ENCODE data around the gene ANKRD33B.
"Not testable (repeated sequence)": the region's sequence is repeated elsewhere in the genome, so short reads cannot be mapped to it uniquely, and the experiment has no call there.

ANKRD33B gene

DNA sequence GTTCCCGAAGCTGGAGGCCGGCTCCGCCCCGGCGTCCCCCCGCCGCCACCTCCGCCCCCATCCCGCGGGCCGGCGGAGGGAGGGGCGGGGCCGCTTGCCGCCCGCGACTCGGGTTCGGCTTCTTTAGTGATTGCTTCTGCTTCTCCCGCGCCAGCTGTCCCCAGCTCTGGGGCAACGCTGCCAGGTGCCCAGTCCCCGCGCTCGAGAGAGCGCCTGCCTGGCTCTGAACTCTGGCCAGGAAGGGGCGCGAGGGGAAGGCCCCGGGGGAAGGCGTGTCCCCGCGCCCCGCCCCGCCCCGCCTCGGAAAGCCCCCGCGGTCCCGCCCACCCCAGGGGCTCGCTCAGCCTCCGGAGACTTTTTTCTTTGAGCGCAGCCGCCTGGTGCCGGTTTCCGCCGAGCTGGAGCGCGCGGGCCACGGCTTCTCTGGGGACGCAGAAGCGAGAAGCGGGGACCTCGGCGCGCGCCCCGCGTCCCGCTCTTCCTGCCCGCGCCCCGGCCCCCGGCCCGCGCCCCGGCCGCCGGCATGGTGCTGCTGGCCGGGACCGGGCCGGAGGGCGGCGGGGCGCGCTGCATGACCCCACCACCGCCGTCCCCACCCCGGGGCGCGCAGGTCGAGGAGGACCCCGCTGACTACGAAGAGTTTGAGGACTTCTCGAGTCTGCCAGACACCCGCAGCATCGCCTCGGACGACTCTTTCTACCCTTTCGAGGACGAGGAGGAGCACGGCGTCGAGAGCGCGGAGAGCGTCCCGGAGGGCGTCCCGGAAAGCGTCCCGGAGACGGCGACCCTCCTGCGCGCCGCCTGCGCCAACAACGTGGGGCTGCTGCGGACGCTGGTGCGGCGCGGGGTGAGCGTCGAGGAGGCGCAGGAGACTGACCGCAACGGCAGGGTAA, at the start of gene ANKRD33B:
Gene ANKRD33B (plus strand): TSS at position 126 of the 893 bp plus-strand sequence. CDS start 398 bp downstream, at position 524.
- TF ChIP-seq, protein P1, sequence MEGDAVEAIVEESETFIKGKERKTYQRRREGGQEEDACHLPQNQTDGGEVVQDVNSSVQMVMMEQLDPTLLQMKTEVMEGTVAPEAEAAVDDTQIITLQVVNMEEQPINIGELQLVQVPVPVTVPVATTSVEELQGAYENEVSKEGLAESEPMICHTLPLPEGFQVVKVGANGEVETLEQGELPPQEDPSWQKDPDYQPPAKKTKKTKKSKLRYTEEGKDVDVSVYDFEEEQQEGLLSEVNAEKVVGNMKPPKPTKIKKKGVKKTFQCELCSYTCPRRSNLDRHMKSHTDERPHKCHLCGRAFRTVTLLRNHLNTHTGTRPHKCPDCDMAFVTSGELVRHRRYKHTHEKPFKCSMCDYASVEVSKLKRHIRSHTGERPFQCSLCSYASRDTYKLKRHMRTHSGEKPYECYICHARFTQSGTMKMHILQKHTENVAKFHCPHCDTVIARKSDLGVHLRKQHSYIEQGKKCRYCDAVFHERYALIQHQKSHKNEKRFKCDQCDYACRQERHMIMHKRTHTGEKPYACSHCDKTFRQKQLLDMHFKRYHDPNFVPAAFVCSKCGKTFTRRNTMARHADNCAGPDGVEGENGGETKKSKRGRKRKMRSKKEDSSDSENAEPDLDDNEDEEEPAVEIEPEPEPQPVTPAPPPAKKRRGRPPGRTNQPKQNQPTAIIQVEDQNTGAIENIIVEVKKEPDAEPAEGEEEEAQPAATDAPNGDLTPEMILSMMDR (IDR thresholded peaks at IDR 0.05; ENCODE audit: insufficient read depth, low read depth, low read length, missing control alignments), result no peak
- H3K4me3 ChIP-seq (ENCODE audit: low read depth, low read length), result peak within 1 kb of the TSS; percentile 89
- DNase-seq (ENCODE audit: low read depth), result peak; percentile 92

DNA sequence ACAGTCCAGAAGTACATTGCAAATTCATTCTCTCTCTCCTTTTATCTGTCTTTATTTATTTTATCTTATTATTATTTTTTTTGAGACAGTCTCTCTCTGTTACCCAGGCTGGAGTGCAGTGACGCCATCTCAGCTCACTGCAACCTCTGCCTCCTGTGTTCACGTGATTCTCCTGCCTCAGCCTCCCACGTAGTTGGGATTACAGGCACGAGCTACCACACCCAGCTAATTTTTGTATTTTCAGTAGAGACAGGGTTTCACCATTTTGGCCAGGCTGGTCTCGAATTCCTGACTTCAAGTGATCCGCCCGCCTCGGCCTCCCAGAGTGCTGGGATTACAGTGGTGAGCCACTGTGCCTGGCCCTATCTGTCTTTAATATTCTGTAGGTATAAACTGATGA, 49.3 kb upstream of the ANKRD33B start:
- H3K4me3 ChIP-seq (ENCODE audit: low read depth, low read length); DNase-seq (ENCODE audit: low read depth): not testable (repeated sequence)

DNA sequence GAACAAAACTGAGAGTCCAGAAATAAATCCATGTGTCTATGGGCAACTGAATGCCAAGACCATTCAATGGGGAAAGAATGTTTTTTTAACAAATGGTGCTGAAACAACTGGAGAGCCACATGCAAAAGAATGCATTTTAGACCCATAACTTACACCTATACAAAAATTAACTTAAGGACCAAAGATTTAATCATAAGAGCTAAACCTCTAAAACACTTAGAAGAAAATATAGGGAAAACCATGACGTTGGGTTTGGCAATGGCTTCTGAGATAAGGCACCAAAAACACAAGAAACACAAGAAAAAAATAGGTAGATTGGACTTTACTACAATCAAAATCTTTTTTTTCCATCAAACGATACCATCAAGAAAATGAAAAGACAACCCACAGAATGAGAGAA, 48.4 kb upstream of the ANKRD33B start:
- TF ChIP-seq, protein P1 (IDR thresholded peaks at IDR 0.05; ENCODE audit: insufficient read depth, low read depth, low read length, missing control alignments), result no peak
- DNase-seq (ENCODE audit: low read depth), result no peak

DNA sequence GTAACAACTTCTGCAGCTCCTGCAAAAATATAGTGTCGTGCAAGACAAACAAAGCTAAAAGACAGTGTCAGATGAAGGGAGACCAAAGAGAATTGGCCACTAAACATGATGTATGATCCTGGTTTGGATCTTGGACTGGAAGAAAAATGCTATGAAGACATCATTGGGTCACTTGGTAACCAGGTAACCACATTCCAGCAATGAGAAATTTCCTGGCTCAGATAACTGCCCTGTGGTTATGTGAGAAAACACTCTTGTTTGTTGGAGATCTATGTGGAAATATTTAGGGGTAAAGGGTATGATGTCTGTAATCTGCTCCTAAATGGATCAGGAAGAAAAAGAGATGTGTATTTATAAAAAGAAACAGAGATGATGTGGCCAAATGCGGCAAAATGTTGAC, 45.5 kb upstream of the ANKRD33B start:
- TF ChIP-seq, protein P1 (IDR thresholded peaks at IDR 0.05; ENCODE audit: insufficient read depth, low read depth, low read length, missing control alignments), result no peak
- DNase-seq (ENCODE audit: low read depth), result no peak
- no peak overlapping the region for H3K4me3 ChIP-seq (ENCODE audit: low read depth, low read length)

More for the DNA sequence above, 48.4 kb upstream of the ANKRD33B start:
- no peak overlapping the region for H3K4me3 ChIP-seq (ENCODE audit: low read depth, low read length)

DNA sequence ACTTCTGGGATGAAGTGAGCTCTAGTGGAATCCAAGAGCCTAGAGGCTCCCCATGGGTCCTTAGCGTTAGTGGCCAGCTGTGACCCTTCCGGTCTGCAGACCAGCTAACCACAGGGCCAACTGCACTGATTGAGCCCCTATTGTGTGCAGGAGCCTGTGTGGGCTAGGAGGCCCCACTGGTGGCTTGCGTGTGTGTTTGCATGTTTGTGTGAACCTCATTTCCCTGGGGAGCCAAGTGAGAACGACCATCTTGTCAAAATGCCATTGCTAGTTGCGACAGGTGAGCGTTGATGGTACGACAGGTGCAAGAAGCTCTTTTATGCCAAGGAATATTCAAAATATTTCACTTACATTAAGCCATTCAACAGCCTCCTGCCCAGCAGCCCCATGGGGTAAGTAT, 44.1 kb upstream of the ANKRD33B start:
- no peak overlapping the region for H3K4me3 ChIP-seq (ENCODE audit: low read depth, low read length)
- TF ChIP-seq, protein P1 (IDR thresholded peaks at IDR 0.05; ENCODE audit: insufficient read depth, low read depth, low read length, missing control alignments), result no peak
- peak; percentile 64 for DNase-seq (ENCODE audit: low read depth)

DNA sequence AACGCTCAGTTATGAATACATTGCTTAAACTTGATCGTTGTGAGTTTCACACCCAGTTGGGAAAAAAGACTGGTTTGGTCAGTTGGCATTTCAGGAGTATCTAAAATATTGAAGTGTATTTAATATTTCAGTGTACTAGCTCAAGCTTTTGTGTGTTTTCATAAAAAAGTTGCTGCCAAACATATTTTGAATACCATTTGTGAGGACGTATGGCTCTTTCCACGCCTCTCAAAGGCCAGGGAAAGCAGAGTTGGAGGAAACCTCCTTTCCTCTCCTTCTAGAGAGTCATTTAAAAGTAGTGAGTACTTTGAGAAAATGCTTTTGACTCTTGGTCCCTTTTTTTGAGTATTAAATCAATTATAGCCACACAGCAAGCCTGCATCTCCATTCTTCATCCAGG, 43.2 kb upstream of the ANKRD33B start:
- no peak for DNase-seq (ENCODE audit: low read depth)
- H3K4me3 ChIP-seq (ENCODE audit: low read depth, low read length), result no peak overlapping the region
- TF ChIP-seq, protein P1 (IDR thresholded peaks at IDR 0.05; ENCODE audit: insufficient read depth, low read depth, low read length, missing control alignments), result no peak

DNA sequence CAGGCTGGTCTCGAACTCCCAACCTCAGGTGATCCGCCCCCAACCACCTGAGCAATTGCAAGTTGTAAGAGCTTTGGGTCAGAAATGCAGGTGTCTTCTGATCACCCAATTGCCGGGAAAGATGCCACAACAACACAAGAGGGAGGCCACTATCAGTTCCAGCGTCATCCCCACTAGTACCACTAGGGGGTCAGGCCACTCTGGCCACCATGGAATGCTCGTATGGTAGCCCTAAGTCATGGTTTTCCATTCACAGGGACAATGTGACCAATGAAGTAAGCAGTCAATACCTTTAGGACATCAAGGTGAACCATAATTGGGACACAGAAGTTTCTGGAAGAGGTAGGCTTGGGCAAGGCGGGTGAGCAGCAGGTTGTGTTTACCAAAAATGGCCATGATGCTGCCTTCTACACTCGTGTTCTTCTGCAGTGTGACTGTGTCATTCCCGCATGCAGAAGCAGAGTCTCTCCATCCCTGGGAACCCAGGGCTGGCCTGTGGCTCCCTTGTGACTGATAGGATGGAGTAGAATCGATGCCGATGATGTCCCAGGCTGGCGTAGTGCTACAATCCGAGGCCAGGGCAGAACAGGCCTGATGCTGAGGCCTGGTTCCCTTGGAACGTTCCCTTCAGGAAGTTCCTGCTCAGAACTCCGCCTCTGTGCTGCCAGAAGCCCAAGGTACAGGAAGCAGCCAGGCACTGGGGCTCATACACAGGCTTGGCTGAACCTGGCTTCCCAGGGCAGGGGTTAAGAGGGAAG, 42.2 kb upstream of the ANKRD33B start:
- no peak for DNase-seq (ENCODE audit: low read depth)
- no peak overlapping the region for H3K4me3 ChIP-seq (ENCODE audit: low read depth, low read length)
- TF ChIP-seq, protein P1 (IDR thresholded peaks at IDR 0.05; ENCODE audit: insufficient read depth, low read depth, low read length, missing control alignments), result peak; percentile 37

All from GM12865 (cell line).